ENCODE results near the gene MAN1A1. TPM values are rescaled to one million over a fixed set of nuclear protein-coding genes. Genes with fewer than 3 reads are reported as not detected.

Gene MAN1A1
- total and polyA plus RNA-seq, 2 of the 8 experiments (the other 6 are each of a cell fraction or from before 2014, with no cell fraction given): 1.8 to 5.4 TPM

DNA sequence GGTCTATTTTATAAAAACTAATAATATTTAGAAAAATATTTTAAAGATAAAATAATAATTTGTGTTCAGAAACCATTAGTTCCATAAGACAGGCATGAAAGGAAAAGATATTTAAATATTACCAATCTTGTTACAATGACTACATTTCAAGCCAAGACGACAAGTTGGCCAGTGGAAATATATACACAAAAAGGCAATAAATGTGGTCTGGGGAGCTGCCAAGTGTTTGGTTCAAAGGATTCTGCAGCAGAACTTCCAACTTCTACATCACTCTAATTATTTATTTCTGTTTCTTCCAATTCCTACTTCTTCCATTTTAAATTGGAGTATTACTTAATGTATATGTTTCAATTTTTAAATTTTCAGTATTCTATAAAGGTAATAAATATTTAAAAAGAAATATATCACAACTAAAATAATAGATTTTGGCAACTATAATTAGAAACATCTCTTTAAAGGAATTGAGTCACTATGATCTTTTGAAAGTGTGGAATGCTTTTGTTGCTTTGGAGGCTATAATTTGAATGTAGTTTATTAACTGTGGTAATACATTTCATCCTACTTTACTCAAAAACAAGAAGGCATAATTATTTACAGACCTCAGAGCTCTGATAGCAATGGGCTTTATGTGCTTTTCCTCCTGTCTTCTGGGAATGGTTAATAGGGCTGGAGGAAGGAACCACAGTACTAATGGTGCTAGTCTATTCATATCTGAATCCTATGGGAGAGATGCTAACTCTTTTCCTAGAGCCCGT is 141.4 kb downstream of the MAN1A1 start (continued):
- TF ChIP-seq RNF2 (IDR thresholded peaks at IDR 0.05; ENCODE audit: borderline replicate concordance, low read depth, low read length, missing control alignments, poor library complexity, severe bottlenecking) (no peak), SP2 (IDR thresholded peaks at IDR 0.05; ENCODE audit: low read length) (no peak), CBX8 (IDR thresholded peaks at IDR 0.05; ENCODE audit: borderline replicate concordance, low read depth, low read length) (no peak)
- TF ChIP-seq, protein P1, sequence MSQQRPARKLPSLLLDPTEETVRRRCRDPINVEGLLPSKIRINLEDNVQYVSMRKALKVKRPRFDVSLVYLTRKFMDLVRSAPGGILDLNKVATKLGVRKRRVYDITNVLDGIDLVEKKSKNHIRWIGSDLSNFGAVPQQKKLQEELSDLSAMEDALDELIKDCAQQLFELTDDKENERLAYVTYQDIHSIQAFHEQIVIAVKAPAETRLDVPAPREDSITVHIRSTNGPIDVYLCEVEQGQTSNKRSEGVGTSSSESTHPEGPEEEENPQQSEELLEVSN (IDR thresholded peaks at IDR 0.05): no peak
